ENCODE results near the gene RAB40C. TPM values are rescaled to one million over a fixed set of nuclear protein-coding genes. Genes with fewer than 3 reads are reported as not detected.

RAB40C gene
- total and polyA plus RNA-seq, 9 of the 15 experiments (the other 6 are each of a cell fraction or from before 2014, with no cell fraction given) = 0.17 to 23.4 (median 8.7) TPM

DNA sequence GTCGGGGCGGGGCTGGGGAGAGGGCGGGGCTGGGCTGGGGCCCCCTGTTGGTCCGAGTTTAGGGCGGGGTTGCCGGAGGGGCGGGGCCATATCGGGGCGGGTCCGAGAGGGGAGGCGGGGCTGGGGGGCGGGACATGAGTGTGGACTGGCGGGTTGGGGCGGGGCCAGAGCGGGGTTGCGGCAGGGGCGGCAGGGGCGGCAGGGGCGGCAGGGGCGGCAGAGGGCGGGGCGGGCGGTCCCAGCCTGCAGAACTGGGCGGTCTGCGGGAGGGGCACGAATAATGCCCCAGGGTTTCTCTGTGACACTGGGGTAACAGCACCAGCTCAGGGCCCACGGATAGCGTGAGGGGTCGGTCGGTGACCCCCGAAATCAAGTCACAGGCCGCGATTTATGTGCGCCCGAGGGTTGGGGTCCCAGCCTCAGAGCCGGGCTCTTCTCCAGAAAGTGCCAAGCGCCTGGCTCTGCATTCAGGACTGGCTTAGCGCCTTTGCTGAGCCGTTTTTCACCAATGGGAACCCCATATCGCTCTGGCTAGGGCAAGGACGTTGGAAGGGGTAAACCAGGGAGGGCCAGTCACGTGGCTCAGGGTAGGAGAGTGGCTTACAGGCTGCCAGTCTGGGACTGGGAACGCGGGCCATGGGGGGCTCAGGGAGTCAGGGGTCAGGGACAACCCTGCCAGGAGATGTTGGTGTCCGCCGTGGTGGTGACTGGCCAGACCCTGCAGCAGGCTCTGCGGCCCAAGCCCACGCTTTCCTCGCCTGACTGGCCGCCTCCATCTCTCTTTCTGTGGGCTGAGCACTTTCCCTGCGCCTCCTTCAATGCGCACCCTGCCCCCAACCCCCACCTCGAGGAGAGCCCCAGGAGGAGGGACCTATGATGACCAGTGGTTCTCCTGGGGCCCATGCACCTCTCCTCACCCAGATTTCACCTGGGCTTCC is 47.5 kb downstream of the RAB40C start (continued):
- TF ChIP-seq, protein P1, sequence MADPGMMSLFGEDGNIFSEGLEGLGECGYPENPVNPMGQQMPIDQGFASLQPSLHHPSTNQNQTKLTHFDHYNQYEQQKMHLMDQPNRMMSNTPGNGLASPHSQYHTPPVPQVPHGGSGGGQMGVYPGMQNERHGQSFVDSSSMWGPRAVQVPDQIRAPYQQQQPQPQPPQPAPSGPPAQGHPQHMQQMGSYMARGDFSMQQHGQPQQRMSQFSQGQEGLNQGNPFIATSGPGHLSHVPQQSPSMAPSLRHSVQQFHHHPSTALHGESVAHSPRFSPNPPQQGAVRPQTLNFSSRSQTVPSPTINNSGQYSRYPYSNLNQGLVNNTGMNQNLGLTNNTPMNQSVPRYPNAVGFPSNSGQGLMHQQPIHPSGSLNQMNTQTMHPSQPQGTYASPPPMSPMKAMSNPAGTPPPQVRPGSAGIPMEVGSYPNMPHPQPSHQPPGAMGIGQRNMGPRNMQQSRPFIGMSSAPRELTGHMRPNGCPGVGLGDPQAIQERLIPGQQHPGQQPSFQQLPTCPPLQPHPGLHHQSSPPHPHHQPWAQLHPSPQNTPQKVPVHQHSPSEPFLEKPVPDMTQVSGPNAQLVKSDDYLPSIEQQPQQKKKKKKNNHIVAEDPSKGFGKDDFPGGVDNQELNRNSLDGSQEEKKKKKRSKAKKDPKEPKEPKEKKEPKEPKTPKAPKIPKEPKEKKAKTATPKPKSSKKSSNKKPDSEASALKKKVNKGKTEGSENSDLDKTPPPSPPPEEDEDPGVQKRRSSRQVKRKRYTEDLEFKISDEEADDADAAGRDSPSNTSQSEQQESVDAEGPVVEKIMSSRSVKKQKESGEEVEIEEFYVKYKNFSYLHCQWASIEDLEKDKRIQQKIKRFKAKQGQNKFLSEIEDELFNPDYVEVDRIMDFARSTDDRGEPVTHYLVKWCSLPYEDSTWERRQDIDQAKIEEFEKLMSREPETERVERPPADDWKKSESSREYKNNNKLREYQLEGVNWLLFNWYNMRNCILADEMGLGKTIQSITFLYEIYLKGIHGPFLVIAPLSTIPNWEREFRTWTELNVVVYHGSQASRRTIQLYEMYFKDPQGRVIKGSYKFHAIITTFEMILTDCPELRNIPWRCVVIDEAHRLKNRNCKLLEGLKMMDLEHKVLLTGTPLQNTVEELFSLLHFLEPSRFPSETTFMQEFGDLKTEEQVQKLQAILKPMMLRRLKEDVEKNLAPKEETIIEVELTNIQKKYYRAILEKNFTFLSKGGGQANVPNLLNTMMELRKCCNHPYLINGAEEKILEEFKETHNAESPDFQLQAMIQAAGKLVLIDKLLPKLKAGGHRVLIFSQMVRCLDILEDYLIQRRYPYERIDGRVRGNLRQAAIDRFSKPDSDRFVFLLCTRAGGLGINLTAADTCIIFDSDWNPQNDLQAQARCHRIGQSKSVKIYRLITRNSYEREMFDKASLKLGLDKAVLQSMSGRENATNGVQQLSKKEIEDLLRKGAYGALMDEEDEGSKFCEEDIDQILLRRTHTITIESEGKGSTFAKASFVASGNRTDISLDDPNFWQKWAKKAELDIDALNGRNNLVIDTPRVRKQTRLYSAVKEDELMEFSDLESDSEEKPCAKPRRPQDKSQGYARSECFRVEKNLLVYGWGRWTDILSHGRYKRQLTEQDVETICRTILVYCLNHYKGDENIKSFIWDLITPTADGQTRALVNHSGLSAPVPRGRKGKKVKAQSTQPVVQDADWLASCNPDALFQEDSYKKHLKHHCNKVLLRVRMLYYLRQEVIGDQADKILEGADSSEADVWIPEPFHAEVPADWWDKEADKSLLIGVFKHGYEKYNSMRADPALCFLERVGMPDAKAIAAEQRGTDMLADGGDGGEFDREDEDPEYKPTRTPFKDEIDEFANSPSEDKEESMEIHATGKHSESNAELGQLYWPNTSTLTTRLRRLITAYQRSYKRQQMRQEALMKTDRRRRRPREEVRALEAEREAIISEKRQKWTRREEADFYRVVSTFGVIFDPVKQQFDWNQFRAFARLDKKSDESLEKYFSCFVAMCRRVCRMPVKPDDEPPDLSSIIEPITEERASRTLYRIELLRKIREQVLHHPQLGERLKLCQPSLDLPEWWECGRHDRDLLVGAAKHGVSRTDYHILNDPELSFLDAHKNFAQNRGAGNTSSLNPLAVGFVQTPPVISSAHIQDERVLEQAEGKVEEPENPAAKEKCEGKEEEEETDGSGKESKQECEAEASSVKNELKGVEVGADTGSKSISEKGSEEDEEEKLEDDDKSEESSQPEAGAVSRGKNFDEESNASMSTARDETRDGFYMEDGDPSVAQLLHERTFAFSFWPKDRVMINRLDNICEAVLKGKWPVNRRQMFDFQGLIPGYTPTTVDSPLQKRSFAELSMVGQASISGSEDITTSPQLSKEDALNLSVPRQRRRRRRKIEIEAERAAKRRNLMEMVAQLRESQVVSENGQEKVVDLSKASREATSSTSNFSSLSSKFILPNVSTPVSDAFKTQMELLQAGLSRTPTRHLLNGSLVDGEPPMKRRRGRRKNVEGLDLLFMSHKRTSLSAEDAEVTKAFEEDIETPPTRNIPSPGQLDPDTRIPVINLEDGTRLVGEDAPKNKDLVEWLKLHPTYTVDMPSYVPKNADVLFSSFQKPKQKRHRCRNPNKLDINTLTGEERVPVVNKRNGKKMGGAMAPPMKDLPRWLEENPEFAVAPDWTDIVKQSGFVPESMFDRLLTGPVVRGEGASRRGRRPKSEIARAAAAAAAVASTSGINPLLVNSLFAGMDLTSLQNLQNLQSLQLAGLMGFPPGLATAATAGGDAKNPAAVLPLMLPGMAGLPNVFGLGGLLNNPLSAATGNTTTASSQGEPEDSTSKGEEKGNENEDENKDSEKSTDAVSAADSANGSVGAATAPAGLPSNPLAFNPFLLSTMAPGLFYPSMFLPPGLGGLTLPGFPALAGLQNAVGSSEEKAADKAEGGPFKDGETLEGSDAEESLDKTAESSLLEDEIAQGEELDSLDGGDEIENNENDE (IDR thresholded peaks at IDR 0.05; ENCODE audit: low read depth, low read length) = no peak
- TF ChIP-seq ZNF561 (CRISPR knock-in tag; conservative IDR thresholded peaks at IDR 0.05) (no peak), ELF2 (CRISPR knock-in tag; IDR thresholded peaks at IDR 0.05) (no peak), RAD51 (IDR thresholded peaks at IDR 0.05; ENCODE audit: borderline replicate concordance, low read depth) (peak; percentile 81), RREB1 (CRISPR knock-in tag; IDR thresholded peaks at IDR 0.05) (no peak), ZNF444 (CRISPR knock-in tag; IDR thresholded peaks at IDR 0.05) (no peak), NFATC3 (IDR thresholded peaks at IDR 0.05) (no peak), ZNF316 (IDR thresholded peaks at IDR 0.05) (no peak), POLR2H (tag; IDR thresholded peaks at IDR 0.05; ENCODE audit: low read depth) (no peak), NONO (IDR thresholded peaks at IDR 0.05; ENCODE audit: low read depth in 2 of 2, low read length in 1 of 2) (no peak)
